ENCODE data around the gene TNIP2.

DNA sequence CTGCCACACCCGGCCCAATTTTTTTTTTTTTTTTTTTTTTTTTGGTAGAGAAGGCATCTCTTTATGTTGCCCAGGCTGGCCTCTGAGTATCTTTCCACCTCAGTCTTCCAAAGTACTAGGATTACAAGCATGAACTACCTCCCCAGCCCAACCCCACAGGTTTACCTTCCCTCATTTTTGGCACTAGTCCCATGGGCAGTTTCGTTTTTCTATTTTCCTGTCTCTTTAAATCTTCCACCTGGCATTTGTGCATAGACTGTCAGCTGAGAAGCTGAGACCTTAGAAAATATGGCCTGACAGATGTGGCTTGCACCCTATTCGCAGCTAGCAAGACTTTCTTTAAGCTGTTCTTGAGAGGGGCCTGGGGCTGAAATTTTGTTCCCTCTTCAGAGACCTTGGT, 27.9 kb downstream of the TNIP2 start:
- TF ChIP-seq RARB (CRISPR knock-in tag; IDR thresholded peaks at IDR 0.05) (no peak), ZNF8 (CRISPR knock-in tag; IDR thresholded peaks at IDR 0.05) (no peak), ZFP3 (CRISPR knock-in tag; IDR thresholded peaks at IDR 0.05) (no peak), TOX (CRISPR knock-in tag; IDR thresholded peaks at IDR 0.05; ENCODE audit: borderline replicate concordance) (no peak), ZFP30 (CRISPR knock-in tag; IDR thresholded peaks at IDR 0.05) (no peak), OSR1 (CRISPR knock-in tag; IDR thresholded peaks at IDR 0.05) (no peak), PPARA (CRISPR knock-in tag; IDR thresholded peaks at IDR 0.05; ENCODE audit: borderline replicate concordance) (no peak), TCF4 (CRISPR knock-in tag; IDR thresholded peaks at IDR 0.05; ENCODE audit: borderline replicate concordance) (no peak), BACH2 (CRISPR knock-in tag; IDR thresholded peaks at IDR 0.05; ENCODE audit: borderline replicate concordance) (no peak), GLIS3 (CRISPR knock-in tag; IDR thresholded peaks at IDR 0.05) (no peak)
- TF ChIP-seq, protein P1, sequence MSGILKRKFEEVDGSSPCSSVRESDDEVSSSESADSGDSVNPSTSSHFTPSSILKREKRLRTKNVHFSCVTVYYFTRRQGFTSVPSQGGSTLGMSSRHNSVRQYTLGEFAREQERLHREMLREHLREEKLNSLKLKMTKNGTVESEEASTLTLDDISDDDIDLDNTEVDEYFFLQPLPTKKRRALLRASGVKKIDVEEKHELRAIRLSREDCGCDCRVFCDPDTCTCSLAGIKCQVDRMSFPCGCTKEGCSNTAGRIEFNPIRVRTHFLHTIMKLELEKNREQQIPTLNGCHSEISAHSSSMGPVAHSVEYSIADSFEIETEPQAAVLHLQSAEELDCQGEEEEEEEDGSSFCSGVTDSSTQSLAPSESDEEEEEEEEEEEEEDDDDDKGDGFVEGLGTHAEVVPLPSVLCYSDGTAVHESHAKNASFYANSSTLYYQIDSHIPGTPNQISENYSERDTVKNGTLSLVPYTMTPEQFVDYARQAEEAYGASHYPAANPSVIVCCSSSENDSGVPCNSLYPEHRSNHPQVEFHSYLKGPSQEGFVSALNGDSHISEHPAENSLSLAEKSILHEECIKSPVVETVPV (CRISPR knock-in tag; IDR thresholded peaks at IDR 0.05), result no peak
- TF ChIP-seq, protein P2, sequence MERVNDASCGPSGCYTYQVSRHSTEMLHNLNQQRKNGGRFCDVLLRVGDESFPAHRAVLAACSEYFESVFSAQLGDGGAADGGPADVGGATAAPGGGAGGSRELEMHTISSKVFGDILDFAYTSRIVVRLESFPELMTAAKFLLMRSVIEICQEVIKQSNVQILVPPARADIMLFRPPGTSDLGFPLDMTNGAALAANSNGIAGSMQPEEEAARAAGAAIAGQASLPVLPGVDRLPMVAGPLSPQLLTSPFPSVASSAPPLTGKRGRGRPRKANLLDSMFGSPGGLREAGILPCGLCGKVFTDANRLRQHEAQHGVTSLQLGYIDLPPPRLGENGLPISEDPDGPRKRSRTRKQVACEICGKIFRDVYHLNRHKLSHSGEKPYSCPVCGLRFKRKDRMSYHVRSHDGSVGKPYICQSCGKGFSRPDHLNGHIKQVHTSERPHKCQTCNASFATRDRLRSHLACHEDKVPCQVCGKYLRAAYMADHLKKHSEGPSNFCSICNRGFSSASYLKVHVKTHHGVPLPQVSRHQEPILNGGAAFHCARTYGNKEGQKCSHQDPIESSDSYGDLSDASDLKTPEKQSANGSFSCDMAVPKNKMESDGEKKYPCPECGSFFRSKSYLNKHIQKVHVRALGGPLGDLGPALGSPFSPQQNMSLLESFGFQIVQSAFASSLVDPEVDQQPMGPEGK (CRISPR knock-in tag; IDR thresholded peaks at IDR 0.05; ENCODE audit: borderline replicate concordance), result no peak
- TF ChIP-seq, protein P3, sequence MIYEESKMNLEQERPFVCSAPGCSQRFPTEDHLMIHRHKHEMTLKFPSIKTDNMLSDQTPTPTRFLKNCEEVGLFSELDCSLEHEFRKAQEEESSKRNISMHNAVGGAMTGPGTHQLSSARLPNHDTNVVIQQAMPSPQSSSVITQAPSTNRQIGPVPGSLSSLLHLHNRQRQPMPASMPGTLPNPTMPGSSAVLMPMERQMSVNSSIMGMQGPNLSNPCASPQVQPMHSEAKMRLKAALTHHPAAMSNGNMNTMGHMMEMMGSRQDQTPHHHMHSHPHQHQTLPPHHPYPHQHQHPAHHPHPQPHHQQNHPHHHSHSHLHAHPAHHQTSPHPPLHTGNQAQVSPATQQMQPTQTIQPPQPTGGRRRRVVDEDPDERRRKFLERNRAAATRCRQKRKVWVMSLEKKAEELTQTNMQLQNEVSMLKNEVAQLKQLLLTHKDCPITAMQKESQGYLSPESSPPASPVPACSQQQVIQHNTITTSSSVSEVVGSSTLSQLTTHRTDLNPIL (CRISPR knock-in tag; IDR thresholded peaks at IDR 0.05; ENCODE audit: low read depth), result no peak

Measured in SK-N-SH treated with all-trans-retinoic acid at 6 μM for 48 hours (cell line).